H9 (cell line): Measurements from ENCODE around the gene TTYH2. TPM values are rescaled to one million over a fixed set of nuclear protein-coding genes. Genes with fewer than 3 reads are reported as not detected.

Source experiments
- DNase-seq: peaks from one replicate; pipeline ENCODE4 v3.0.0-alpha.2; 2017
- H2AFZ ChIP-seq: one replicate; pipeline ENCODE4 v1.6.1; 2013; ENCODE audit warnings: mild to moderate bottlenecking, low read length, control low read depth, moderate library complexity
- H2AK5ac ChIP-seq: 2 replicates; pipeline ENCODE4 v1.6.1; 2013; ENCODE audit warnings: low read length, control low read depth, mixed read lengths; ENCODE audit not compliant: insufficient read length
- H2BK120ac ChIP-seq: one replicate; pipeline ENCODE4 v1.6.1; 2013; ENCODE audit warnings: low read depth, mild to moderate bottlenecking, low read length, control low read depth, inconsistent platforms; ENCODE audit not compliant: poor library complexity, severe bottlenecking
- H2BK12ac ChIP-seq: 2 replicates; pipeline ENCODE4 v1.6.1; 2013; ENCODE audit warnings: low read length, control low read depth, mixed read lengths, low read depth; ENCODE audit not compliant: insufficient read length
- H2BK15ac ChIP-seq: 2 replicates; pipeline ENCODE4 v1.6.1; 2013; ENCODE audit warnings: low read depth, low read length, control low read depth
- H2BK20ac ChIP-seq: one replicate; pipeline ENCODE4 v1.6.1; 2013; ENCODE audit warnings: low read depth, mild to moderate bottlenecking, low read length, control low read depth, inconsistent platforms; ENCODE audit not compliant: poor library complexity, severe bottlenecking
- H2BK5ac ChIP-seq: 2 replicates; pipeline ENCODE4 v1.6.1; 2013; ENCODE audit warnings: low read length, control low read depth, mixed read lengths; ENCODE audit not compliant: insufficient read length
- H3K14ac ChIP-seq: 2 replicates; pipeline ENCODE4 v1.6.1; 2013; ENCODE audit warnings: low read length, control low read depth; ENCODE audit not compliant: insufficient read depth
- H3K18ac ChIP-seq: 2 replicates; pipeline ENCODE4 v1.6.1; 2013; ENCODE audit warnings: low read depth, mild to moderate bottlenecking, mixed read lengths, low read length, control low read depth; ENCODE audit not compliant: insufficient read length
- H3K23ac ChIP-seq: 2 replicates; pipeline ENCODE4 v1.6.1; 2013; ENCODE audit warnings: low read length, control low read depth, mixed read lengths, low read depth; ENCODE audit not compliant: insufficient read length
- H3K23me2 ChIP-seq: 2 replicates; pipeline ENCODE4 v1.6.1; 2013; ENCODE audit warnings: low read depth, mild to moderate bottlenecking, mixed read lengths, low read length, control low read depth; ENCODE audit not compliant: insufficient read length, poor library complexity, severe bottlenecking
- H3K27ac ChIP-seq: 2 replicates; pipeline ENCODE4 v1.5.1; 2013; ENCODE audit warnings: low read length, control low read depth, mixed read lengths, low read depth; ENCODE audit not compliant: insufficient read length
- H3K27me3 ChIP-seq: 2 replicates; pipeline ENCODE4 v1.6.1; 2013; ENCODE audit warnings: low read length, control low read depth, inconsistent platforms; ENCODE audit not compliant: insufficient read depth
- H3K4ac ChIP-seq: 2 replicates; pipeline ENCODE4 v1.6.1; 2013; ENCODE audit warnings: low read depth, mild to moderate bottlenecking, control low read depth, inconsistent platforms, low read length, moderate library complexity
- H3K4me1 ChIP-seq: 2 replicates; pipeline ENCODE4 v1.6.1; 2013; ENCODE audit warnings: low read length, control low read depth, inconsistent platforms; ENCODE audit not compliant: insufficient read depth
- H3K4me2 ChIP-seq: 2 replicates; pipeline ENCODE4 v1.6.1; 2013; ENCODE audit warnings: low read length, control low read depth, mixed read lengths; ENCODE audit not compliant: insufficient read length, insufficient read depth
- H3K56ac ChIP-seq: 2 replicates; pipeline ENCODE4 v1.6.1; 2013; ENCODE audit warnings: low read depth, mild to moderate bottlenecking, mixed read lengths, low read length, control low read depth; ENCODE audit not compliant: insufficient read length
- H3K79me1 ChIP-seq: 2 replicates; pipeline ENCODE4 v1.6.1; 2013; ENCODE audit warnings: low read depth, mild to moderate bottlenecking, moderate library complexity, low read length, control low read depth, inconsistent platforms; ENCODE audit not compliant: insufficient read depth, poor library complexity, severe bottlenecking
- H3K79me2 ChIP-seq: 2 replicates; pipeline ENCODE4 v1.6.1; 2013; ENCODE audit warnings: low read length, control low read depth, inconsistent platforms; ENCODE audit not compliant: insufficient read depth
- H3K9ac ChIP-seq: 2 replicates; pipeline ENCODE4 v1.6.1; 2013; ENCODE audit warnings: low read length, control low read depth, mixed read lengths; ENCODE audit not compliant: insufficient read length; ENCODE audit errors: extremely low read depth
- H3K9me3 ChIP-seq: one replicate; pipeline ENCODE4 v1.6.1; 2013; ENCODE audit warnings: low read depth, low read length, inconsistent platforms; ENCODE audit not compliant: control insufficient read depth
- H3T11ph ChIP-seq: one replicate; pipeline ENCODE4 v1.6.1; 2013; ENCODE audit warnings: mild to moderate bottlenecking, low read length, control low read depth, inconsistent platforms
- H4K20me1 ChIP-seq: one replicate; pipeline ENCODE4 v1.6.1; 2013; ENCODE audit not compliant: control insufficient read depth, insufficient read length, insufficient read depth
- H4K5ac ChIP-seq: 2 replicates; pipeline ENCODE4 v1.6.1; 2013; ENCODE audit warnings: low read depth, mild to moderate bottlenecking, mixed read lengths, low read length, control low read depth; ENCODE audit not compliant: insufficient read length
- H4K8ac ChIP-seq: replicated peaks from 2 replicates; pipeline ENCODE4 v1.6.1; 2013; ENCODE audit warnings: low read length, control low read depth, mixed read lengths, low read depth; ENCODE audit not compliant: insufficient read length
- H4K91ac ChIP-seq: 2 replicates; pipeline ENCODE4 v1.6.1; 2013; ENCODE audit warnings: low read depth, mild to moderate bottlenecking, moderate library complexity, mixed read lengths, low read length, control low read depth; ENCODE audit not compliant: insufficient read length
- H3K27ac Mint-ChIP-seq, 3 experiments: 2 replicates in 2 of 3; 3 replicates in 1 of 3; pipeline ENCODE4 v1.8.0; 2020 to 2021; ENCODE audit warnings: mixed read lengths in 3 of 3, mild to moderate bottlenecking in 1 of 3, moderate library complexity in 1 of 3
- H3K27me3 Mint-ChIP-seq: 2 replicates; pipeline ENCODE4 v1.8.0; 2021; ENCODE audit warnings: low read depth, mild to moderate bottlenecking, moderate library complexity, mixed read lengths
- H3K36me3 Mint-ChIP-seq, 3 experiments: 2 replicates in 2 of 3; 3 replicates in 1 of 3; pipeline ENCODE4 v1.8.0; 2020 to 2021; ENCODE audit warnings: low read depth in 3 of 3, mixed read lengths in 3 of 3; ENCODE audit not compliant: insufficient read depth in 1 of 3
- H3K4me1 Mint-ChIP-seq, 2 experiments: 2 replicates each; pipeline ENCODE4 v1.8.0; 2020; ENCODE audit warnings: mixed read lengths in 2 of 2
- H3K4me3 Mint-ChIP-seq, 2 experiments: 2 replicates in 1 of 2; 3 replicates in 1 of 2; pipeline ENCODE4 v1.8.0; 2020 to 2021; ENCODE audit warnings: mild to moderate bottlenecking in 2 of 2, mixed read lengths in 2 of 2, moderate library complexity in 1 of 2
- H3K9me3 Mint-ChIP-seq, 2 experiments: 2 replicates in 1 of 2; 3 replicates in 1 of 2; pipeline ENCODE4 v1.8.0; 2020; ENCODE audit warnings: mild to moderate bottlenecking in 2 of 2, mixed read lengths in 2 of 2, moderate library complexity in 1 of 2
- WGBS: extraction: QIAGEN DNeasy Blood & Tissue Kit; methylation state at CpG from one replicate; pipeline ENCODE4 v1.1.7; 2013; ENCODE audit warnings: missing lambda C conversion rate, low lambda C conversion rate, mixed read lengths; ENCODE audit not compliant: insufficient read length; ENCODE audit errors: extremely low coverage; 5-methylcytosine and 5-hydroxymethylcytosine counted together
- total RNA-seq: library from RNA; stranded (reverse); gene quantifications from 2 replicates; pipeline ENCODE4 v1.2.1, GENCODE V29; 2021
- TF ChIP-seq, protein P1 (sequence below): fragments of 200-600 bp; sonication (generic); conservative IDR thresholded peaks from 3 replicates; pipeline ENCODE4 v1.8.0; 2021; ENCODE audit warnings: antibody characterized with exemption, mild to moderate bottlenecking

Gene TTYH2
- total RNA-seq, 1 experiment from 2014 or later: 1.6 TPM

DNA sequence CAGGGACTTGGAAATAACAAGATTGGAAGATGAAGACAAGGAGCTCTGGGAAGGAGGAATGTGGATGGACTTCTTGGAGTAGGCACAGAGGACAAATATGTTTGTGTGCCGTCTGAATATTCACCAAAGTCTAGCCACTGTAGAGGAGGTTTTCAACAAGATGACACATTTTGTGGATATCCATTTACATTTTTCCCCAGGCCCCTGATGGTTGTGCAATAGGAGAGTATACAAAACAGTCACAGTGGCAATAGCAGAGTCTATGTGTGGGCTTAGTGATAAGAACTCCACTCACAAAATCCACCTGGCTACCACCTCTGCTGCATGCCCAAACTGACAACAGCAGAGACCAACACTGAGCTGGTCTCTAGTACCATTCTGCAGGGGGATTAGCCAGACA is 42.4 kb upstream of the TTYH2 start:
- H4K5ac ChIP-seq: no peak overlapping the region
- no peak overlapping the region for H3K4ac ChIP-seq
- H3K79me1 ChIP-seq: no peaks in the 10 kb centered on the region
- H3K27me3 ChIP-seq: no peaks in the 10 kb centered on the region
- H3K9me3 ChIP-seq: no peaks in the 10 kb centered on the region
- Mint-ChIP-seq H3K27ac (no peak overlapping the region), H3K27me3 (peaks cover 22% of the 10 kb centered on the region), H3K9me3 (peaks cover 2 to 6% of the 10 kb centered on the region in 2 experiments; a peak in 2 of 5 replicates), H3K36me3 (no peaks in the 10 kb centered on the region), H3K4me3 (no peak overlapping the region), H3K4me1 (peaks cover 0 to 3% of the 10 kb centered on the region in 2 experiments; a peak in 1 of 4 replicates)
- no peaks in the 10 kb centered on the region for H3K23me2 ChIP-seq
- no peak for DNase-seq
- no peak overlapping the region for H3K9ac ChIP-seq
- H2BK20ac ChIP-seq: no peak overlapping the region
- no peak overlapping the region for H2AK5ac ChIP-seq
- H4K8ac ChIP-seq: no peak overlapping the region
- no peaks in the 10 kb centered on the region for H4K20me1 ChIP-seq
- no peak overlapping the region for H2BK15ac ChIP-seq
- no peak overlapping the region for H3K27ac ChIP-seq
- H3K4me2 ChIP-seq: no peak overlapping the region
- H2BK120ac ChIP-seq: no peak overlapping the region
- no peak overlapping the region for H2BK5ac ChIP-seq
- no peak overlapping the region for H3K56ac ChIP-seq
- H2AFZ ChIP-seq: no peak overlapping the region
- no peak overlapping the region for H3K23ac ChIP-seq
- H2BK12ac ChIP-seq: no peak overlapping the region
- H3K79me2 ChIP-seq: no peaks in the 10 kb centered on the region
- TF ChIP-seq, protein P1, sequence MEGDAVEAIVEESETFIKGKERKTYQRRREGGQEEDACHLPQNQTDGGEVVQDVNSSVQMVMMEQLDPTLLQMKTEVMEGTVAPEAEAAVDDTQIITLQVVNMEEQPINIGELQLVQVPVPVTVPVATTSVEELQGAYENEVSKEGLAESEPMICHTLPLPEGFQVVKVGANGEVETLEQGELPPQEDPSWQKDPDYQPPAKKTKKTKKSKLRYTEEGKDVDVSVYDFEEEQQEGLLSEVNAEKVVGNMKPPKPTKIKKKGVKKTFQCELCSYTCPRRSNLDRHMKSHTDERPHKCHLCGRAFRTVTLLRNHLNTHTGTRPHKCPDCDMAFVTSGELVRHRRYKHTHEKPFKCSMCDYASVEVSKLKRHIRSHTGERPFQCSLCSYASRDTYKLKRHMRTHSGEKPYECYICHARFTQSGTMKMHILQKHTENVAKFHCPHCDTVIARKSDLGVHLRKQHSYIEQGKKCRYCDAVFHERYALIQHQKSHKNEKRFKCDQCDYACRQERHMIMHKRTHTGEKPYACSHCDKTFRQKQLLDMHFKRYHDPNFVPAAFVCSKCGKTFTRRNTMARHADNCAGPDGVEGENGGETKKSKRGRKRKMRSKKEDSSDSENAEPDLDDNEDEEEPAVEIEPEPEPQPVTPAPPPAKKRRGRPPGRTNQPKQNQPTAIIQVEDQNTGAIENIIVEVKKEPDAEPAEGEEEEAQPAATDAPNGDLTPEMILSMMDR: no peak
- H4K91ac ChIP-seq: no peak overlapping the region
- WGBS: no CpG with 5 or more reads among the region's 1 CpG
- H3K14ac ChIP-seq: no peak overlapping the region
- no peak overlapping the region for H3T11ph ChIP-seq
- no peak overlapping the region for H3K18ac ChIP-seq
- no peaks in the 10 kb centered on the region for H3K4me1 ChIP-seq
